ENCODE results near the gene ZNF175. TPM values are rescaled to one million over a fixed set of nuclear protein-coding genes. Genes with fewer than 3 reads are reported as not detected.
A peak's percentile ranks its signal among the peaks of the same experiment; 100 is the strongest.

The ZNF175 gene
- total and polyA plus RNA-seq, 9 of the 15 experiments (the other 6 are each of a cell fraction or from before 2014, with no cell fraction given) = 3.7 to 37.9 (median 14.0) TPM

GRCh38 chr19:51551673-51552432 lies 19.2 kb upstream of the ZNF175 start (continued):
- TF ChIP-seq MLLT1 (IDR thresholded peaks at IDR 0.05) = 0 out of 4 replicates have a peak, but pooled peaks have one; percentile 5 to 32

GRCh38 chr19:51552608-51552995 lies 18.5 kb upstream of the ZNF175 start:
- ChIA-PET POLR2A (interaction anchor here (1.1 kb wide), 1 partner anchor 11 kb away, joined by 3 read pairs; no protein-coding TSS in a partner anchor), CTCF (ENCODE audit: low intra/inter-chr PET ratio) (no interaction called here)
- Histone ChIP-seq H3K27ac (ENCODE audit: extremely low read depth, low read depth, low read length) (peak overlapping the region; percentile 79), H3K4me2 (ENCODE audit: insufficient read depth, low read length) (peak overlapping the region; percentile 98), H3K9me3 (replicated peaks; ENCODE audit: control insufficient read depth, insufficient read depth, low read depth, low read length) (no peaks in the 10 kb centered on the region), H3K9ac (ENCODE audit: insufficient read depth in 1 of 2, low read depth in 2 of 2, low read length in 2 of 2) (peak overlapping the region; percentile 77 to 98; a peak in 3 of 4 replicates), H3K79me2 (ENCODE audit: control insufficient read depth, insufficient read depth, low read length) (peaks cover 80% of the 10 kb centered on the region), H3K9me1 (ENCODE audit: control insufficient read depth, insufficient read depth, low read length) (no peaks in the 10 kb centered on the region), H3K36me3 (ENCODE audit: control insufficient read depth, insufficient read depth, low read length) (peaks cover 14% of the 10 kb centered on the region; the same call in 2 of the 3 replicates), H3K4me1 (replicated peaks in 1 of 2; ENCODE audit: control insufficient read depth in 2 of 2, insufficient read depth in 2 of 2, low read length in 2 of 2) (peaks cover 24 to 25% of the 10 kb centered on the region in 2 experiments), H3K4me3 (peak overlapping the region; percentile 51), H2AFZ (ENCODE audit: low read depth, low read length) (no peak overlapping the region), H4K20me1 (replicated peaks; ENCODE audit: control insufficient read depth, insufficient read depth, low read length) (no peaks in the 10 kb centered on the region), H3K27me3 (ENCODE audit: control insufficient read depth in 2 of 2, insufficient read depth in 2 of 2, low read length in 2 of 2) (no peaks in the 10 kb centered on the region)
- no TSS peak for BruUV-seq (replicated peaks)
- DNase-seq (ENCODE audit: extremely low read depth in 1 of 4, low spot score in 3 of 4) (no peak), FAIRE-seq (no peak), ATAC-seq (no peak)
- 0% methylated on average over 1 of the region's 1 CpG for WGBS (ENCODE audit: insufficient coverage, low coverage, missing lambda C conversion rate)
- intact Hi-C loops (cut with micrococcal nuclease) (loop anchor here (2.0 to 5.0 kb wide), 2 partner anchors 14 to 55 kb away; no protein-coding TSS in a partner anchor), in situ Hi-C loops (cut with MboI) (no loop called here)
- TF ChIP-seq ZBTB26 (CRISPR knock-in tag; IDR thresholded peaks at IDR 0.05) = peak; percentile 93
- peak; percentile 73 for TF ChIP-seq ELF2 (CRISPR knock-in tag; IDR thresholded peaks at IDR 0.05)
- peak; percentile 92 for TF ChIP-seq ZNF512 (tag; IDR thresholded peaks at IDR 0.05)
- peak; percentile 93 for TF ChIP-seq THRAP3 (IDR thresholded peaks at IDR 0.05; ENCODE audit: borderline replicate concordance)
- TF ChIP-seq ZNF224 (CRISPR knock-in tag; IDR thresholded peaks at IDR 0.05) = no peak
- peak; percentile 97 for TF ChIP-seq HBP1 (CRISPR knock-in tag; IDR thresholded peaks at IDR 0.05)
- peak; percentile 76; the same call in 1 of the 2 replicates for TF ChIP-seq HDGF (IDR thresholded peaks at IDR 0.05)
- no peak for TF ChIP-seq RAD21 (CRISPR knock-in tag; conservative IDR thresholded peaks at IDR 0.05 in 1 of 2, IDR thresholded peaks at IDR 0.05 in 1 of 2)
- TF ChIP-seq PKNOX1 (IDR thresholded peaks at IDR 0.05) = peak; percentile 51; the same call in 1 of the 2 replicates

Measured in K562 (cell line).